HG02588 (cell line): ENCODE measurements around the gene CTNNBIP1.

Experiments used
- ATAC-seq: cut with Tn5 transposase; IDR thresholded peaks from one replicate; pipeline ENCODE4 v1.9.1; 2021; ENCODE audit warnings: mild to moderate bottlenecking, moderate library complexity; ENCODE audit not compliant: unreplicated experiment

The CTNNBIP1 gene

DNA sequence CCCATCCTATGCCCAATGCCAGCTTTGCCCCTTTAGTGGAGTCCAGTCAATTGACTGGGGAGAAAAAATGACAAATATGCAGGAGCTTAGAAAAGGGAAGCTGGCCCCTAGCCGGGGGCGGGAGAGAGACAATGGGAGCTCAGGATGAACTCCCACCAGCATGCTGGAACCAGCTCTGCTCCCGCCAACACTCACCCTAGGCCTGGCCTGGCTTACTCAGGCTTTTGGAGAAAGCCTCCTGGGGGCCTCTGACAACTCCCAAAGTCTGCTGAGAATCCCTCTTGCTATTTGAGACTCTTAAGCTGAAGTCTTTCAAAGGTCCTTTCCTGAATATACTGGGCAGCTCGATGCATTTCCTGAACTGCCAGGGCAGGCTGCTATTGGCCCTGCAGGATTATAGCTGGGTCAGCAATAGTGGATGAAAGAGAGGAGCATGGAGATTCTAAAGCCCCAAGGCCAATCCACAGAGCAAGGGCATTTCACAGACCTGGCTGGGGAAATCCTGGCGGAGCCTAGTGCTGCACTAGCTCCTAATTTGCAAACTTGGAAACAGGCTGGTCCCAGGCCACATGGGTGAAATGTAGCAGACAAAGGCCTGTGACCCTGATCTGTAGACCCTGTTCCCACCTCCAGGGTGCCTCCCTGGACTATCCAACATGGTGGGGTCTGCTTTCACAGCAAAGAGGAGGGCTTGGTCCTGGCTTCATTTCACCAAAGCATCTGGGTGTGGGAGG is 50.6 kb downstream of the CTNNBIP1 start:
- ATAC-seq, result no peak

DNA sequence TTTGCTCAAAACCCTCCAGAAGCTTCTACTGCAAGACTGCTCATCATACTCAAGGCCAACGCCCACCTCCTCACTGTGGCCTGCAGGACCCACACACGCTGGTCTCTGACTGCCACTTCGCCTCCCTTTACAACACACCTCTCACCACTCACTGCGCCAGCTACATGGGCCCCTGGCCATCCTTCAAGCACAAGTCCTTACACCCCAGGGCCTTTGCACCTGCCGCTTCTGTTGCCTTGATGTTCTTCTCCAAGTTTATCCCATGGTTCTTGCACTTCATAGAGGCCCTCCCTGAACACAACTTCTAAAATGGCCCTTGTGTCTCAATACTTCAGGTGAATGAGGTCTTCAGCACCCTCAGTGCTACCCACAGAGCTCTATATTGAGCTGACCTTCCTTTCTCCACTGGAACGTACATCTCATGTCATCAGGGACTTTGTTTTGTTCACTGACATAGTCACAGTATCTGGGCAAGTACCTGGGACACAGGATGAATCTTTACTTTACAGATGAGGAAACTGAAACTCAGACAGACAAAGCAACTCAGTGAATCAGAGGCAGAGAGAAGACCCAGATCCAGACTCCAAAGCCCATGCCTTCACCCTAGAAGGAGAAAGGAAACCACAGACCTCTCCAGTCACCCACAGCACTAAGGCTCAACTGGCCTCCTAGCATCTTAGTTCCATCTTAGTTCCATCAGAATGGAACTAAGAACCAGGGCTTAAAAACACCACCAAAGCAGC is 51.6 kb downstream of the CTNNBIP1 start:
- ATAC-seq, result no peak

DNA sequence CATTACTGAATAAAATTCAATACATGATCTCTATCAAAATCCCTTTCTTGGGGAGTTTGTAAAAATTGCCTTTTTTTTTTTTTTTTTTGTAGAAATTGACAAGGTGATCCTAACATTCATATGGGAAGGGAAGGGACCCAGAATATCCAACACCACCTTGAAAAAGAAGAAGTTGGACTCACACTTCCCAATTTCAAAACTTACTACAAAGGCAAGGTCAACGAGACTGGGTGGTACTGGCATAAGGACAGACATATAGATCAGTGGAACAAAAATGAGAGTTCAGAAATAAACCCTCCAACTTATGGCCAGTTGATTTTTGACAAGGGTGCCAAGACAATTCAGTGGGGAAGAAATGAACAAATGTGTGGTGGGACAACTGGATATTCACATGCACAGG is 54.9 kb downstream of the CTNNBIP1 start:
- no peak for ATAC-seq

DNA sequence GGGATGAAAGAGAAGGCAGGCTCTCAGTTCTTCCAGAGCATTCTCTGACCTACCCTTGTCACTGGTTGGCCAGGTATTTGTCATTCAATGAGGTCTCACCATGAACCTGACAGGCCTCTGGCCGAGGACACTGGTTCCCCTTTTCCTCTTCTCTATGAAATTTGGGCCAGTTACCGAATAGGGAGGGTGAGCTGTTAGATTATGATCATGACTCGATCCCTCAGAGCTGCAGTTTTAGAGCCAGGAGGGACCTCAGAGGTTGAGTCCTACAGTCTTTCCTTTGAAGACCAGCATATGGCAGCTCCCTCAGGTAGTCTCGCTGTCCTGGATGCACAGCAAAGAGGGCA is 56.8 kb downstream of the CTNNBIP1 start:
- no peak for ATAC-seq

DNA sequence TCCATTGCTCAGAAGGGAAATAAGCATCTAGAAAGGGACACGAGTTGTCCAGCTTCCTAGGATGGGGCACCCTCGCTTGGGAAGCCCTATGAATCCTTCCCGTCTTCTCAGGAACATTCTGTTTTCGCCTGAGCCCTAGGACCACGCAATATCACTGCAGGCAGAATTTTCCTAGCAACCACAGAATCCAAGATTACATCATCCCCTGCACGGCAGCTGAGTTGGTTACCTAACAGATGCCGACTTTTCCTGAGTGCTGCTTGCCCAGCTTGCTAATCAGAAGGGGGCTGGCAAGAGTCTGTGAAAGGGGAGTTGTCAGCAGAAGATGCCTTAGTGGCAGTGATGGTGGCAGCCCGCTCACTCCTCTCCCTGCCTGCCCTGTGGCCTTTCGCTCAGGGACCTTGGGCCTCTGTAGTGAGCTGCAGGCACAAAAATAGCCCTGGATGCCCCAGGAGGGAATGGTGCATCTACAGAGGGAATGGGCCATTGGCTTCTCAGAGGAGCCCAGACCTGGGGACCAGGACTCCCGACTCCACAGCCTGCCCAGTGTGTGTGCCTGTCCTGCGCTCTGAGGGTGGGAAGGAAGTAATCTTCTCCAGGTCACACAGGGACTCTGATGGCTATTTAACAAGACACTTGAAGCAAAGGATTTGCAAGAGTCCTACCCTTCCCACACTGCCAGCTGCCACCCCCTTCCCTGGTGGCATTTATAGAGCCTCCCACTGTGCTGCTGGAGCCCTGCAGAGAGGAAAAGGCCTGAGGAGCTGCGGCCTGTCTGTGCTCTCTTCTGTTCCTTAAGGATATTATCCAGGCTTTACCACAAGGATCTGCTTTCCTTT is 57.4 kb downstream of the CTNNBIP1 start:
- ATAC-seq, result no peak

DNA sequence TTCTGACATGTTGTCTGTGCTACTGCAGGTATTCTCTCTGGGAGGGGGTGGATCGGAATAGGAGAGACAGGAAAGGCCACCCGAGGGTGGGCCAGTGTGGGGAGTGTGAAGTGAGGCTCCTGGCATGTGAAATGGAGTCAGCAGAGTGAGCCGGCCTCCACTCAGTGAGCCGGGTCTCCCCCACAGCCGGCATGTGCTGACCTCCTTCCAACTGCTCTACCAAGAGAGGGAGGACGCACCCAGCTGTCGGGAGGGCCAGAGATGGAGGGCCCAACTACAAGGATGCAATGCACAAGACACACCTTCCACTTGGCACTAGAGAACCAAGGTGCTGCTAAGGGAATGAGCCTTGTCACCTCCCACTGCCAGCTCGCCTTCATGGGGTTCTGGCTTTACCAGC is 58.1 kb downstream of the CTNNBIP1 start:
- no peak for ATAC-seq

DNA sequence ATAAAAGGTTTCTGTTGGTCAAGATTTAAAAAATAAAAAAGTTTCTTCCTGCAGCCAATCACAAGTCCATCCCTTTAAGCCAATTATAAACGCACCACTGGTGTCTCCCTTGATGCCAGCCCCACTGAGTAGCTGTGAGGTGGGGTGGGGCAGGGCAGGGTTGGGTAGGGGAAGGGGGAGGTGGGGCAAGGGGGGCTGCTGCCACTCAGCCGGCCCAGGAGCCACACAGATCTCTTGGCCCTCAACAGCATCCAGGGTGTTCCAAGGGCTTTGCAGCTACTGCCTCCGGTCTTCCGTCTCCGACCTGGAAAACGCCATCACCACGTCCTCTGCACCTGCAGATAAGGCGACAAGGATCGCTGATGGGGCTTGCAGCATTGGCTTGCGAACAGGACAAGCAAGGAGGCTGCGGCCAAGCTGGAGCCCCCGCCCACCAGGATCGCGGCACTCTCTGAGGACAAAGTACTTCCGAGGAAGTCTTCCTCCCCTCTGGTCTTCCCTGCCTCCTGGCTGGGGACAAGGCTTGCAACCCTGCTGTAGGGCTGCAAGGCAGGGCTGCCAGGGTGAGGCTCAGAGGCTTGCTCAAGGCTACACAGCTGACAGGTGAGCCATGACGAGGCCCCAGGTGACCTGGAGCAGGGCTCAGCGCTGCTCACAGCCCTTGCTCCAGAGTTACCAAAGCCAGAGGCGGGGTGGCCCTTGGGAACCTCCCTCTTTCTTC is 59.5 kb downstream of the CTNNBIP1 start:
- no peak for ATAC-seq

DNA sequence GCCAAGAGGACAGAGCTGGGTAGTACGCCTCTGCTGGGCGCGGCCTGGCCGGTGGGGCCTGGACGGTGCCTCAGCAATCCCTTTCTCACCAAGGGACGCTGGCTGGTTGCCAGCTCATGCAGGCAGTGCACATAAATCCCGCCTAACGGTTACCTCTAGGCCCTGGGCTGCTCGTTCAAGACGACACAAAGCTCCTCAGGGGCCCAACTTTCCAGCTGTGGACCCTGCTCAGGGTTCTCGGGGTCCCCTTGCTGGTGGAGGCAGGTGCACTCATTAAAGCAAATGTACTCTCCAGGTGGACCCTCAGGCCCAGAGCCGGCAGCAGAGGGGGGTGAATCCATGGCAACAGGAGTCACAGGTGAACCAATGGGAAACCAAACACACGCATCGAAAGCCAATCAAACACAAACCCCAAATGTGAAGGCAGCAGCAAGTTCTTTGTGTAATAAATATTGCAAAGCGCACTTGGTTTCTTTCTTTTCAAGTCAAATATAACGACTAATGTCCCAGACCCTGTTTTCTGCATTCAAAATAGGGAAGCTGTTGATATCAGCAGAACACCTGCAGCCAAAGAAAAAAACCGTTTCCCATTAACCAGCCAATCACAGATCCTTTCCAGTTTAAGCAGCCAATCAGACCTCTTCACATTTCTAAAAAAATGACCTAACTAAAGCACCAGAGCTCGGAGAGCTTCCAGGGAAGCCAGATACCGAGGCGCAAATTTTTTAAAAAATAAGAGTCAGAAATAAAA is 60.2 kb downstream of the CTNNBIP1 start:
- ATAC-seq, result no peak

DNA sequence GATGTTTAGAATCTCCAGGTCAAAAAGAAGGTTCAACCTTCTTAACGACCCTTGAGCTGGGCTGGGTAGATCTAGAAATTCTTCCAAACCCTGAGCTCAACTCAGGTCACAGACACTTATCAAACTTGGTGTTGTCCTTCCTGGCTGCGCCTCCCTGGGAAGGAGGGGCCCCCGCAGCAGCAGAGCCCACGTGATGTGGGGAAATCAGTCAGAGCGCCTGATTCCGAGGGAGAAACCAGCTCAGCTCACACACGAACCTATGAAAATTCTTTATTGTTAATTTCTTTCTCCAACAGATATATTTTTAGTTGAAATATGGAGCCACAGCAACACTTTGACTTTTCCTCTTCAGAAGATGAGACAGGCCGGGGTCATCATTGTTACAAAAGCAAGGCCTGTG is 62.0 kb downstream of the CTNNBIP1 start:
- no peak for ATAC-seq

DNA sequence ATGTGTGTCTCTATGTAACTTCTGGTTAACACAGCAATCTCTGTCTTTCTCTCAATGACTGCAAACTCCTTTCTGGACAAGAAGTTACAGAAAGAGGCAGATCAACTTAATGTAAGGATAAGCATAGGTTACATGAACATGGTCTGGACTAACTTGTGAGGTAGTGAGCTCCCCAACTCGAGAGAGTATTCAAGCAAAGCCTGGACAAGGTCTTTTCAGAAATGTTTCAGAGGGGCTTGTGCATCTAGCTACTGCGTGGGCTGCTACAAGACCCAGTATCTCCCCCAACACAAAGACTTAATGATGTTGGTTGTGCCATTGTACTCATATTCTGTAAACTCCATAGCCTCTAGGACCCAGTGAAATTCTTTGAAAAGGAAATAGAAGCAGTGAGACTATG is 62.8 kb downstream of the CTNNBIP1 start:
- no peak for ATAC-seq

DNA sequence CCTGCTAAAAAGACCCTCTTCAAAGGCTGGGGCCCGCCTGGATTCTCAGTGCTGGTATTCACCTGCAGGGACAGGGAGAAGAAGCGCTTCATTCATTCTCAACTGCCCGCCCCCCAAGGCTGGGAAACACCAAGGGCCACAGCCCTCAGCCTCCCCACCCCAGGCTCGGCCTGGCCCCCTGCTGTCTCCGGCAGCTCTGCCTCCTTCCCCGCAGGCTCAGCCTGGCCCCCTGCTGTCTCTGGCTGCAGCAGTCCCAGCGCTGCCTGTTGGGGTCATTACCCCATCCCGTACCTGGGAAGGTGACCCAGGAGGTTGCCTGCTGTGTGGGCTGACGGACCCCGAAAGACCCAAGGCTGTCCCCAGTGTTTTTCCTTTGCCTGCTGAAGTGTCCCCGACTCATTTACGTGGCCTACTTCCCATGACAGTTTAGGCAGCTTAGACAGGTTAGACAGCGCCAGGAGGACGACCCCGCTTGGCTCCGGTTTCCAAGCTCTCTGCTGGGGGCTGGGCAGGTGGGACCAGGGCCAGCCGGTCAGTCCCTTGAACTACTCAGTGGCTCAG is 63.4 kb downstream of the CTNNBIP1 start:
- ATAC-seq, result no peak

DNA sequence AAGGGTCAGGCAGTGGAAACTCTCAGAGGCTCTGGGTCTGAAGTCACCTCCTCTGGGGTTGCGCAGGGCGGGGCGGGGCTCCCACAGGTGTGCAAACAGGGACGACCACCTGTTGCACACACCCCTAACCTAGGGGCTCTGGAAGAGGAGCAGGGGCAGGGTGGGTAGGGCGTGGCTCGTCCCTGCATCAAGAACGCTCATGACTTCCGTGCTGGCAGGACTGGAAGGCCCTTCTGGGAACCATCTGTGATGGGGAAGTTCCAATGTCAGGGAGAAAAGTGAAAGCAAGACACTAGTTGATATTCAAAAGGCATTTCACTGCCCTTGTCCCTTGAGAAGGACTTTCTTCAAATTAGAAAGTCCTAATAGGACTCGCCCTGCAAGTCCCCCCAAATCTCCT is 64.2 kb downstream of the CTNNBIP1 start:
- ATAC-seq, result no peak

DNA sequence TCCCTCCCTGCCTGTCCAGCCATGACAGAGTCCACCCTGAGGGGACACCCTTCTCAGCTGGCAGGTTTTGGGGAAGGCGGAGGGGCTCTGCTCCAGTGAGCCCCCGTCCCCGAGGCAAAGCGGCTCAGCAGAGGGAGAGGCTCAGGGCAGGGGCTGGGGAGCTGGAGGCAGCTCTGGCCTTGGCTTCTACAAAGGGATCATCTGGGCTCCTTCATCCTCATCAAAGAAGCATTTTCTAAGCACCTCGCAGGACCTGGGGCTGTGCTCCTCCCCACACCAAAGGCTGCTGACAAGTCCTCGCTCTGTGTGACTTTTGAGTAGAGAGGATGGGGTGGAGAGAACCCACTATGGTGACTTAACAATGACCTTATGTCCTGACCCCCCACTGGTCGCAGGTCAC is 65.3 kb downstream of the CTNNBIP1 start:
- ATAC-seq, result no peak

DNA sequence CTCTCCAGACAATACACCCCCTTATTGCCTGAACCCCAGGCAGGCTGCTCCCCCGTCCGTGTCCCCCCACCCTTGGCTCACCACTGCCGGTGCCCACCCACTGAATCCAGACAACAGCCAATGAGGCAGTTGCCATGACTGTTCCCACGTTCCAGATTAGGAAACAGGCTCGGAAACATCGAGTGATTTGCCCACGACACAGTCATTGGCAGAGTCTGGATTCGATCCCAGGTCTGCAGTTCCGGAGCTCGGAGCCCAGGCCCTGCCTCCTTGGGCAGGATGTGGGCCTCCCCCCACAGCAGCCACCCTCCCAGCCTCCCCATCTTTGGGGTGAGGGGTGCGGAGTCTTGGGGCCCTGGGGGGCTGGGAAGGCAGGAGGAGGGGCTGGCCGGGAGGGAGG is 66.0 kb downstream of the CTNNBIP1 start:
- no peak for ATAC-seq

DNA sequence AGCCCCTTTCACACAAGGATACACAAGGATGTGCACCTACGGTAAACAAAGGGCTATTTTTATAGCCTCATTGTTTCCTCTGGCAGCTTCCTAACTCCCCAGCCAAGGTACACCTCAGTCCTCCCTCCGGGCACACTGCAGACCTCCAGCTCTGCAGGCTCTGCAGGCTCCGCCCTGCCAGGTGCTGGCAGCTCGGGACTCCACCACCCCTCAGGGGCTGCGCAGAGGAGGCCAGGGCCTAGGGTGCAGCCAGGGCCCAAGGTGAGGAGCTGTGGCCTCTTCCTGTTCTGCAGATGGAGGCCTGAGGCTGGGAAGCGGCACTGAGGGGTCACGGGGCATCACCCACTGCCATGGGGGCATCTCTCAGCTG is 66.5 kb downstream of the CTNNBIP1 start:
- ATAC-seq, result no peak

DNA sequence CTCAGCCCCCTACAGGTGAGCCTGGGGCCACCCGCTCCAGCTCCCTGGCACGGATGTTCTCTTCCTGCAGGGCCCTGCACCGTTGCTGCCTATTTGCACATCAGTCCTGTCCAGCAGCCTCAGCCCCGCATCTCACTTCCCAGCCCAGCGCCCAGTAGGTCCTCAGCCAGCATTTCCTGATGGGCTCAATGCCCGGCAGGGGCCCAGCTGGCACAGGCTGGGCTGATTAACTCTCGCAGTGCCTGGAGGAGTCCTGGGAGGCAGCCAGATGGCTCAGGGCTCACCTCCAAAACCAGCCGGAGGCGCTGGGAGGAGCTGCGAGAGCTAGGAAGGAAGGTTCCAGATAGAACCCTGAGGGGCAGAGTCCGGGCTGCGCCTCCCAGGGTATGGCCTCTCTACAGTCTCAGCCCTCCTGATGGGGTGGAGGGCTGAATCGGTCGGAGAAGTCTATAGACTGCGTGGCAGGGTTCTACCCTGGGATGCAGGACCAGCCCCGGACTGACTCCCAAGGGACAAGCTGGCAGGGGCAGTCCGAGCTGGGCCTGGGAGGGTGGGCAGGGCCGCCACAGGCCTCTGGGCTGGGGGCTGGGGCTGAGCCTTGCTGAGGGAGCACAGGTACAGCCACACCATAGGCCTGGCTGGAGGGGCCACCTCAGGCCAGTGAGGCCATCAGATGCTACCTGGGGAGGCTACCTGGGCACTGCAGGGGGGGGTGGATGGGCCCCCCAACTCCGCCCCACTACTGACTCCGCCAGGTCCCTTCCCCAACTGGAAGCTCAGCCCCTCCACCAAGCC is 67.1 kb downstream of the CTNNBIP1 start:
- ATAC-seq, result no peak

DNA sequence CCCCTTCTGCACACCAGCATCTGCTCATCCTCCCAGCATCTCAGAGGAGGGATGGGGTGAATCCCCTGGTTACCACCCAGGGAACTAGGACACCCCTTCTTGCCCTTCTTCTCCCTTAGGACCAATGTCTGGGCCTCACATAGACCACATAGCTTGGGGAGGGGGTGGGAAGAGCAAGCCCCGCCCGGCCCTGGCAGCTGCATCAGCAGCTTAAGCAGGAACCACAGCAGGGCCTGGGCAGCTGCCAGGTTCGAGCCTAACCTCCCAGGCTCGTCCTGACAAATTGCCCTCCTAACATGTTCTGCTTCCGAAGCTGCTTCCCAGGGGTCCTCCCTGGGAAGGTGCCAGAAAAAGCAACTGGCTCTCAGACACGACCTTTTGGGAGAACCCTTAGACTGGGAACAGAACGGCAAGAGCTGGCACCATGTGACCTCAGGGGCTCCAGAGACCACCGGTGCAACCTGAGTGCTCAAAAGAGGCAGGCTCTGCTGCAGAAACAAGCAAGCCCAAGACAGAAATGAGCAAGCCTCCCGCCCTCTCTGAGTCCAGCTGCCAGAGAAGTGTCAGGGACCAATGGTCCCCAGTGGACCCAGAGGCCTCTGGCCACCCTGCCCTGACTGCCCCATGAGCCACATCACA is 67.9 kb downstream of the CTNNBIP1 start:
- no peak for ATAC-seq

DNA sequence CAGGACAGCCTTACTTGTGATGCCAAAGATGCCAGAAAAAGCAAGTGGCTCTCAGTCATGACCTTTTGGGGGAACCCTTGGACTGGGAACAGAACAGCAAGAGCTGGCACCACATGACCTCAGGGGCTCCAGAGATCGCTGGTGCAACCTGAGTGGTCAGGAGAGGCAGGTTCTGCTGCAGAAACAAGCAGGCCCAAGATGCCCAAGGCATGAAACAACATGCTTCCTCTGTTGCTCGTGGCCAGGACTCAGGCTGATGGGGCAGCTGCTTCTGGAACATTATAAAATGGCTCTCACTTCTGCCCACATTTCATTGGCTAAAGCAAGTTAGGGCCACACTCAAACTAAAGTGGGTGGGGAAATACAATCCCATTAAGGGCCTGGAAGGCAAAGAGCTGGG is 68.6 kb downstream of the CTNNBIP1 start:
- ATAC-seq, result no peak

DNA sequence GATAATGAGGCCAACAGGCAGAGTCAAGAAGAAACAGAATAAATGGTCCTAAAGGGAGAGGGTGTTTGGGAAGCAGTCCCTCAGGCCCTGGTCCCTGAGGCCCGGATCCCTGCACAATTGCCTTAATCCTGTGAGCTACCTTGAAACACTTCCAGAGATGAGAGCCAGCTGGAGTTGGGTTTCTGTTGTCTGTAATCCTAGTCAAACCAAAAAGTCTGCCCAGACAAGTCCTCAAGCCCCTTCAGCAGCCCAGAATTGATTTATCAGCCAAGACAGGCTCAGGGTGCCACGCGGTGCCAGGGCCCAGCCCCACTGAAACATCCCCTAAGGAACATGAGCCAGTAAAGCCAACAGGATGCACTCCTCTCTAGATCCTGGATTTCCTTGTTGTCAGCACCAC is 69.9 kb downstream of the CTNNBIP1 start:
- ATAC-seq, result no peak
